Measurements from ENCODE around the gene CADM2. TPM values are rescaled to one million over a fixed set of nuclear protein-coding genes. Genes with fewer than 3 reads are reported as not detected.

CADM2 gene
- total and polyA plus RNA-seq, 12 donors = 0.10 to 12.6 (median 2.2) TPM

DNA sequence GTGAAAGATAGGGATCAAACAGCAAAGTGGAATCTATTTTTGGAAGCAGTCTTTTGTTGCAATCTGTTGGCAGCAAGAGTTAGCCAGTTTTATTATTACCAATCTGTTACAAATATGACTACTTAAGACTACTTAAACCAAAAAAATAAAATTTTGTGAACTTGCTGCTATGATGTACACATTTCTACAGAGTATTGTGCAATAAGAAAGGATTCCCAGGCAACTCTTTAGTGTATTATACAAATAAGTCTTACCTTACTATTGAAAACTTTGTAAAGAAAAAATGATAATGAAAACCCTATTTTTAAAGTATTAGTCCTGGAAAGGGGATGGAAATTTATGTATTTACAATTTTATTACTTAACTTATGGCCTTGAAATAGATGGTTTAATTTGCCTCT, 44.7 kb downstream of the CADM2 start:
- intact Hi-C loops (cut with DNase I) = no loop called here
- no peak for TF ChIP-seq POLR2A (IDR thresholded peaks at IDR 0.05)
- TF ChIP-seq, protein P1, sequence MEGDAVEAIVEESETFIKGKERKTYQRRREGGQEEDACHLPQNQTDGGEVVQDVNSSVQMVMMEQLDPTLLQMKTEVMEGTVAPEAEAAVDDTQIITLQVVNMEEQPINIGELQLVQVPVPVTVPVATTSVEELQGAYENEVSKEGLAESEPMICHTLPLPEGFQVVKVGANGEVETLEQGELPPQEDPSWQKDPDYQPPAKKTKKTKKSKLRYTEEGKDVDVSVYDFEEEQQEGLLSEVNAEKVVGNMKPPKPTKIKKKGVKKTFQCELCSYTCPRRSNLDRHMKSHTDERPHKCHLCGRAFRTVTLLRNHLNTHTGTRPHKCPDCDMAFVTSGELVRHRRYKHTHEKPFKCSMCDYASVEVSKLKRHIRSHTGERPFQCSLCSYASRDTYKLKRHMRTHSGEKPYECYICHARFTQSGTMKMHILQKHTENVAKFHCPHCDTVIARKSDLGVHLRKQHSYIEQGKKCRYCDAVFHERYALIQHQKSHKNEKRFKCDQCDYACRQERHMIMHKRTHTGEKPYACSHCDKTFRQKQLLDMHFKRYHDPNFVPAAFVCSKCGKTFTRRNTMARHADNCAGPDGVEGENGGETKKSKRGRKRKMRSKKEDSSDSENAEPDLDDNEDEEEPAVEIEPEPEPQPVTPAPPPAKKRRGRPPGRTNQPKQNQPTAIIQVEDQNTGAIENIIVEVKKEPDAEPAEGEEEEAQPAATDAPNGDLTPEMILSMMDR (IDR thresholded peaks at IDR 0.05) = no peak
- Histone ChIP-seq H3K36me3 (replicated peaks in 1 of 2) (no peaks in the 10 kb centered on the region), H3K4me3 (no peak overlapping the region), H3K27ac (no peak overlapping the region), H3K9me3 (replicated peaks in 1 of 3) (no peaks in the 10 kb centered on the region), H3K4me1 (replicated peaks in 1 of 2) (no peaks in the 10 kb centered on the region), H3K27me3 (no peaks in the 10 kb centered on the region)
- DNase-seq = no peak

DNA sequence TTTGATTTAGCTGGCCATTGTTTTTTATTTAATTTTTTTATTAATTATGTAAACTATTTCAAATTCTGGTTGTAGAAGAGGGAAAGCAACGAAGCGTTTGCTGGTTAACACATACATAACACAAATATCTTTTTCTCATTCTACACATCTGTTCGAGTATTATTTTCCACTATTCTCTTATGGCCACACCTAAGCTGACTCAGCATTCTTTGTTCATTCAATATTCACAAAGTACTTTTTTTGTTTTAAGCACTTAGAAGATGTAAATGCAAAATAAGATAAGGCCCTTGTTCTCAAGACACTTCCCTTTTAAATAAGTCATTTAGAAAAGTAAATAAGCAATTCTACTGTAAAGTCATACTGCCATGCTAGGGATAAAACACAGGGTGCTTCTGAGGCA, 45.4 kb downstream of the CADM2 start:
- no peaks in the 10 kb centered on the region for H3K36me3 ChIP-seq (replicated peaks in 1 of 2)
- no peaks in the 10 kb centered on the region for H3K9me3 ChIP-seq (replicated peaks in 1 of 3)
- H3K4me3 ChIP-seq = no peak overlapping the region
- TF ChIP-seq, protein P1 (IDR thresholded peaks at IDR 0.05) = no peak
- TF ChIP-seq POLR2A (IDR thresholded peaks at IDR 0.05) = no peak
- no peak for DNase-seq
- no peak overlapping the region for H3K27ac ChIP-seq
- intact Hi-C loops (cut with DNase I) = no loop called here
- 65 to 78% (median 71%) methylated on average over 3 of the region's 3 CpGs for WGBS, 4 donors
- H3K4me1 ChIP-seq (replicated peaks in 1 of 2) = no peaks in the 10 kb centered on the region
- H3K27me3 ChIP-seq = no peaks in the 10 kb centered on the region

DNA sequence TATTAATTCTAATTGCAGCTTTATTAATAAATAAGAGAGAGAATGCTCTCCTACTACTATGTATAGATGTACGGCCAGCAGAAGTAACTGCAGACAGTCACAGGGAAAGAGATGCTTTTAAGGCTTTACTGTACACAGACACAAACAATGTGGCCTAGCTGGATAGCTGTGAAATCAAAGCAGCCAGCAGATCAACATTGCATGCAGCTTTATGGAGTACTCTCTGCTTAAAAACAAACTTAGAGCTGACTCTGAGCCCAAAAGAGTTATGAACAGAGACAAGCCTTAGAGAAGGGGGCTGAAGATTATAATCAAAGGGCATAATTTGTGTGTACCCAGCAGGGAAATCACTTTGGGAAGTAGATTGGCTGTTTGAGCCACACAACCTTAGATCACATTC, 47.2 kb downstream of the CADM2 start:
- WGBS, 4 donors = 58 to 80% (median 65%) methylated on average over 1 of the region's 1 CpG
- intact Hi-C loops (cut with DNase I) = no loop called here
- H3K27ac ChIP-seq = no peak overlapping the region

DNA sequence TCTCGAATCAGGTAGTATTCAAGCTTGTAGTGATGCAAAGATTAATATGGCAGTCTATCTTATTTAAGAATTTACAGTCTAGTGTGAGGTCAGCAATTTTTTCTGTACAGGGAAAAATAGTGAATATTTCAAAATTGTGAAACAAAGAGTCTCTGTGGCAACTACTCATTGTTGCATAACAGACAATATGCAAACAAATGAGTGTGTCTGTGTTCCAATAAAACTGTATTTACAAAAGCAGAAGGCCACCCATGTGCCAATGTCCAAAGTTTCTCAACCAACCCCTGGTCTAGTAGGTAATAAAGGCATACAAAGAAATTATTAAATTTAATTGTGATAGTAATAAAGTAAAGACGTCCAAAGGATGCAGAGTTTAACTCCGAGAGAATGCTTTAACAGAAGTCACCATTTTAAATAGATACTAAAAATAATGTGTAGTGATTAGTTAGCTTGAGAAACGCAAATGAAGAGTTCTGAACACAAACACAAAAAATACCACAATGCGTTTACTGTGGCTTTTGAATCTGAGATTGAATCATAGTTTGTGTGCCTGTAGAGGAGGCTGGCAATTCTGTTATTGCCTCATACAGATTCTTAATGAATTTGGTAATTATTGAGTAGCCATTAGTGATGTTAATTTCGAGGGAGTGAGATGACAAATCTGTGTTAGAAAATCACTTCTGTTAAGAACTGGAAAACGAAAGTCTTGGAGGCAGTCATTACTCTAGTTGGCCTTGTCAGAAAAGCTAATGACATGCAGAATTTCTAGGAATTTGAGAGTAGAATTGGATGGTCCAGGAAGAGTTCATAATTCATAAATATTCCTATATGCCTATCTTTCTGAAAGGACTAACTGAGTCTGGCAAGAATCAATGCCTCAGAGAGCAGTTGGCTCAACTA, 48.7 kb downstream of the CADM2 start:
- H3K27me3 ChIP-seq = no peaks in the 10 kb centered on the region
- TF ChIP-seq POLR2A (IDR thresholded peaks at IDR 0.05) = no peak
- TF ChIP-seq, protein P1 (IDR thresholded peaks at IDR 0.05) = no peak
- no peaks in the 10 kb centered on the region for H3K9me3 ChIP-seq (replicated peaks in 1 of 3)
- DNase-seq = no peak
- intact Hi-C loops (cut with DNase I) = no loop called here
- H3K4me1 ChIP-seq (replicated peaks in 1 of 2) = no peaks in the 10 kb centered on the region
- no peak overlapping the region for H3K27ac ChIP-seq
- no peak overlapping the region for H3K4me3 ChIP-seq
- H3K36me3 ChIP-seq (replicated peaks in 1 of 2) = no peaks in the 10 kb centered on the region
- 54 to 63% (median 59%) methylated on average over 7 of the region's 7 CpGs for WGBS, 4 donors

More for the DNA sequence above, 47.2 kb downstream of the CADM2 start:
- TF ChIP-seq POLR2A (IDR thresholded peaks at IDR 0.05) = no peak
- TF ChIP-seq, protein P1 (IDR thresholded peaks at IDR 0.05) = no peak
- H3K4me3 ChIP-seq = no peak overlapping the region
- no peak for DNase-seq
- H3K9me3 ChIP-seq (replicated peaks in 1 of 3) = no peaks in the 10 kb centered on the region
- no peaks in the 10 kb centered on the region for H3K27me3 ChIP-seq
- H3K36me3 ChIP-seq (replicated peaks in 1 of 2) = no peaks in the 10 kb centered on the region
- no peaks in the 10 kb centered on the region for H3K4me1 ChIP-seq (replicated peaks in 1 of 2)

Data from adrenal gland (tissue), 12 donors.